ENCODE results near the gene TLNRD1.

- TF ChIP-seq EZH2 (IDR thresholded peaks at IDR 0.05; ENCODE audit: low read length): no peak
- no peak for TF ChIP-seq CTCF (optimal IDR thresholded peaks at IDR 0.05 in 1 of 3, IDR thresholded peaks at IDR 0.05 in 1 of 3, conservative IDR thresholded peaks at IDR 0.05 in 1 of 3; ENCODE audit: extremely low read depth in 1 of 3, insufficient read depth in 2 of 3, low read length in 3 of 3)
Measured at GRCh38 chr15:81002331-81003096, 1.8 kb downstream of the TLNRD1 start.

Measured in keratinocyte (primary cell).